Measurements from ENCODE around the gene CPNE6.
A peak's percentile ranks its signal among the peaks of the same experiment; 100 is the strongest.
"Not testable (repeated sequence)": the region's sequence is repeated elsewhere in the genome, so short reads cannot be mapped to it uniquely, and the experiment has no call there.

CPNE6 gene

DNA sequence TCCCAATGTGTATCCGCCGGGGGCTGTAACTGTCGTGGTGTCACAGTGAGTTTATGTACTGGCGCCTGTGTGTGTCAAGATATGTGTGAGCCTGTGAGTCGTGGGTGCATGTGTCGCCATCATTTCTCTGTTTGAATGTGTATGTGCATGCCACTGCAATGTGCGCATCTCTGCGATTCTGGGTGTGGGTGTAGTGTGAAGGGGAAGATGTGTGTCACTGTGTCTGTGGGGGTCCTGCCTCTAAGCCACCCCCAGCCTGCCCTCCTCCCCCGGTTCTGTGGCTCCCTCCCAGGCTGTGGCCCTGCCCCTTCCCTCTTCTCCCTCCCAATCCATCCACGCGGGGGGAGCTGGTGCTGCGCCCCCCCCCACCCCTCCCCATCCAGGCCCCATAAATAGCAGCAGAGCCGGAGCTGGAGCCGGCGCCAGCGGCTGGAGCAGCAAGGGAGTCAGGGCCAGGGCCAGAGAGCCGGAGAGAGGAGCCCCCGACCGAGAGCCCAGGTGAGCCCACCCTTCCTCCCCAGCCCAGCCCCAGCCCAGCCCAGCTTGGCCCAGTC, at the start of gene CPNE6:
CPNE6 (plus strand) TSS at position 419 of the 554 bp plus-strand sequence. CDS start 1,375 bp downstream, outside the sequence.
- no peak for TF ChIP-seq ZNF274 (IDR thresholded peaks at IDR 0.05; ENCODE audit: low read depth, low read length)

DNA sequence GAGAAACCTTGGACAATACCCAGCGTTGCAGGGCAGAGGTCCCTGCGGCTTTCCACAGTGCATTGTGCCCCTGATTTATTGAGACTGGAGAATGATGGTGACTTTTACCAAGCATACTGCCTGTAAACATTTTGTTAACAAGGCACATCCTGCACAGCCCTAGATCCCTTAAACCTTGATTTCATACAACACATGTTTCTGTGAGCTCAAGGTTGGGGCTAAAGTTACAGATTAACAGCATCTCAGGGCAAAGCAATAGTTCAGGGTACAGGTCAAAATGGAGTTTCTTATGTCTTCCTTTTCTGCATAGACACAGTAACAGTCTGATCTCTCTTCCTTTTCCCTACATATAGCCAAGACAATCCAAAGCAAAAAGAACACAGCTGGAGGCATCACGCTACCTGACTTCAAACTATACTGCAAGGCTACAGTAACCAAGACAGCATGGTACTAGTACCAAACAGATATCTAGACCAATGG, 46.4 kb upstream of the CPNE6 start:
- not testable (repeated sequence) for H3K4me3 ChIP-seq (ENCODE audit: low read length)

More for the DNA sequence above, at the start of gene CPNE6:
- no peak within 1 kb of the TSS for H3K4me3 ChIP-seq (ENCODE audit: low read length)

DNA sequence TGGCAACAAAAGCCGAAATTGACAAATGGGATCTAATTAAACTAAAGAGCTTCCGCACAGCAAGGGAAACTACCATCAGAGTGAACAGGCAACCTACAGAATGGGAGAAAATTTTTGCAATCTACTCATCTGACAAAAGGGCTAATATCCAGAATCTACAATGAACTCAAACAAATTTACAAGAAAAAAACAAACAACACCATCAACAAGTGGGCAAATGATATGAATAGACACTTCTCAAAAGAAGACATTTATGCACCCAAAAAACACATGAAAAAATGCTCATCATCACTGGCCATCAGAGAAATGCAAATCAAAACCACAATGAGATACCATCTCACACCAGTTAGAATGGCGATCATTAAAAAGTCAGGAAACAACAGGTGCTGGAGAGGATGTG, 41.7 kb upstream of the CPNE6 start:
- H3K4me3 ChIP-seq (ENCODE audit: low read length), result not testable (repeated sequence)

DNA sequence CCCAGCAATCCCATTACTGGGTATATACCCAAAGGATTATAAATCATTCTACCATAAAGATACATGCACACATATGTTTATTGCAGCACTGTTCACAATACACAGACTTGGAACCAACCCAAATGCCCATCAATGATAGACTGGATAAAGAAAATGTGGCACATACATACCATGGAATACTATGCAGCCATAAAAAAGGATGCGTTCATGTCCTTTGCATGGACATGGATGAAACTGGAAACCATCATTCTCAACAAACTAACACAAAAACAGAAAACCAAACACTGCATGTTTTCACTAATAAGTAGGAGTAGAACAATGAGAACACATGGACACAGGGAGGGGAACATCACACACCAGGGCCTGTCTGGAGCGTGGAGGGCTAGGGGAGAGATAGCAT, 40.0 kb upstream of the CPNE6 start:
- not testable (repeated sequence) for H3K4me3 ChIP-seq (ENCODE audit: low read length)

DNA sequence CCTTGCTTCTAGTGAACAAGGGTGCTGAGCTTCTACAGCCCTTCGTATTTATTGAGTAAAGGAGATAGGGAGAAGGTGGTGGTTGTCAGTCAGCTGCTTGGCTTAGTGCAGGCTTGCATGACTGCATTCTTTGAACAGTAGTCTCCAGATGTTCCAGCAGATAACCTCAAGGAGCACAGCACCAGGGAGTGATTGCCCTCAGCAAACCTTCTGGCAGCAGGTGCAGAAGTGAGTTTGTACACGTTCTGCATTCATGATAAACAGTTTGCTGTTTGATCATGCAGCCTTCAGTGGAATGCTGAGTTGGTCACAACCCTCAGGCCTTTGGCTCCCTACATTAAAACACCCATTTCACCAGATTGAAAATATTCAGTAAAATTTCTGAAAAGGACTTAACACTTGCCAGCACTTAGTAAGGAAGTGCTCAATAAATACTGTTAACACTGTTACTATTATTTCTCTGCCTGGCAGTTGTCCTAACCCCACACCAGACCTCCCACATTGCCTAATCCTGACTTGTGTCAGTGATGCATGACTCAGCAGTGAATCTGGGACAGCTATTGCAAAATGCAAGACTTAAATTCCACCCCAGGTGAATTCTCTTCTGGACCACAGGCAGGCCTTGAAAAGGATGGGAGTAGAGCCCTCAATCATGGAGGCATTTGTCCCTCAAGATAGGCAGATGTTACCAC, 38.5 kb upstream of the CPNE6 start:
- H3K4me3 ChIP-seq (ENCODE audit: low read length), result no peak overlapping the region
- no peak for TF ChIP-seq ZNF274 (IDR thresholded peaks at IDR 0.05; ENCODE audit: low read depth, low read length)

DNA sequence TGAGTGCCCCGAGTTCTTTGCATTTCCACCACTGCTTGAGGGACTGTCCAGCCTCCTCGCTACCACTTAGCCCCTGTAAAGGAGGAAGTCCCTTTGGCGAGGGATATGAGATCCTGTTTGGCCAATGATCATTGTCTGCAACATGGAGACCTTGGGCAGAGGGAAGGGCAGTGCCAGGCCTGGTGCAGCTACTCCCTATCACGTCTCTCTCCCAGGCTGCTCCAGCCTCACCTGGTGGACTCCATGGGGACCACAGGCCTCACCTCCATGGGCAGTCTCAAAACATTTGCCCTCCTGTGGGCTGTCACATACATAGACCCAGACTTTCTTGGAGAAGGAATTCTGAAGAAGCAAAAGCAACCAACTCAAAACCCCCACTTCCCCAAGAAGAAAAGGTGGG, 35.6 kb upstream of the CPNE6 start:
- peak overlapping the region; percentile 70; the same call in 1 of the 2 replicates for H3K4me3 ChIP-seq (ENCODE audit: low read length)

DNA sequence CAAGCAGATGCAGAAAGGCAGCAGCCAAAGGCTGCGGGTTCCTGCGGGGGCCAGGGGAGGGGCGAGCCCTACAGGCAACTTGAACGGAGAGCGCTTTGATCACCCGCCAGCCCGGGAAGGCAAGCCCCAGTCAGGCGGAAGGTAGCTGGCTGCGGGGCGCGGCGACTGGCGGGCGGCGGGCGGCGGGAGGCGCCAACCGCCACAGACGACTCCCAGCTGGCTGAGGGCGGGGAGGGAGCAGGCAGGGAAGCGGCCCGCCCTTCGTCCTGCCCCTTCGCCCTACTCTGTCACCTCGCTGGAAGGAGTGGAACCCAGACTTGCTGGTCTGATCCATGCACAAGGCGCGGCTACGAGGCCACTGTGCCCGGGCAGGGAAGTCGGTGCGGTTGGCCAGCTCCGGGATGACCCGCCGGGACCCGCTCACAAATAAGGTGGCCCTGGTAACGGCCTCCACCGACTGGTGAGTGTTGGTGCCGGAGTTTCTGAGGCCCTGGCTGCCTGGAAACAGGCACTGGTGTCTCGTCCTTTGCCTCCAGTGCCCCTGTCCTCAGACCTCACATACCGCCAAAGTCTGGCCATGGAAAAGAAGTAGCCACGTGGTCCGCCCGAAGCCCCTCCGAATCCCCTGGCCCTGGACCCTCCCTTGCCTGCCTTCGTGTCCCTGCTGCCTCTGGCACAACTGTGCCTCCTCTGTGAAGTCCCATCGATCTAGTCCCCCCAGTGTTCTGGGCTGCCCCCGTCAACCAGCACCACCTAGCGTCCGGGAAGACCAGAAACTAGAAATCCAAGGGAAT, 35.0 kb upstream of the CPNE6 start:
- peak overlapping the region; percentile 70; the same call in 1 of the 2 replicates for H3K4me3 ChIP-seq (ENCODE audit: low read length)
- TF ChIP-seq ZNF274 (IDR thresholded peaks at IDR 0.05; ENCODE audit: low read depth, low read length), result no peak

DNA sequence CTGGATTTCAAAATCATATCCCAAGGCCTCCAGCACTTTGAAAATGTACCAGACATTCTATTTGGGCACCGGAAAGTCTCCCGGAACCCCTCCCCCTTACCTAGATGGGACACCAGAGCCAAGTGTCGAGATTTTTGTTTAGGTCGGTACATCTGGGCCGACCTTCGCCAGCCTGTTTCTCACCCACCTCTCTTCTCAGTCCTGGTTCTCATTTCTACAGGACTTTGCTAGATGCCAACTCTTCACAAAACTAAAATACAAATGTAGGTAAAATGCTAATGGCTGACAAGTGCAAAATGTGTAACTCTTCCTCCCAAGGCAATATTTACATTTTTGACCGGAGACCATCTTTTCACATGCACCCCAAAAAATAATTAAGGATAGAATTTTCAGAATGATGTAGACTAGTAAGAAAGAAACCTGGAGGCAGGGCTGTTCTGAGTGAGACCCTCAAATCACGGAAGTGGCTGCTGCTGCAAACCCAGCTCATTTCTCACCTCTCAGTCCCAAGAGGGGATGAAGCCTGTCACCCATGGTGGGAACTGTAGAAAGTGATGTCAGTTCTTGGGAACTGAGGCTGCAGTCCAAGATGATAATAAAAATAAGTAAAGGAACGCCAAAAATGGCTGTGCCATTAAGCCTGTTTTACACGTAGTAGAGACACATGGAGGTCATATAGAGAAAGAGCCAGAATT, 34.3 kb upstream of the CPNE6 start:
- not testable (repeated sequence) for H3K4me3 ChIP-seq (ENCODE audit: low read length)

DNA sequence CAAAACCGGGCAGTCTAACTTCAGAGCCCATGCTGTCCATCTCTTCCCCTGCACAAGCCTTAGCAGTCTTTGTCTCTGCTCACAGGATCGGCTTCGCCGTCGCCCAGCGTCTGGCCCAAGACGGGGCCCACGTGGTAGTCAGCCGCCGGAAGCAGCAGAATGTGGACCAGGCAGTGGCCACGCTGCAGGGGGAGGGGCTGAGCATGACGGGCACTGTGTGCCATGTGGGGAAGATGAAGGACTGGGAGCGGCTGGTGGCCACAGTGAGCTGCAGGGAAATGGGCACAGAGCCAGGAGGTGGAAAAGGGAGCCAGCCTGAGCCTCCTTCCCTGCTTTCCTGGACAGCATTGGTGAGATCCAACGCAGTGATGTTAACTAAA, 33.7 kb upstream of the CPNE6 start:
- H3K4me3 ChIP-seq (ENCODE audit: low read length), result no peak overlapping the region
- TF ChIP-seq ZNF274 (IDR thresholded peaks at IDR 0.05; ENCODE audit: low read depth, low read length), result no peak

DNA sequence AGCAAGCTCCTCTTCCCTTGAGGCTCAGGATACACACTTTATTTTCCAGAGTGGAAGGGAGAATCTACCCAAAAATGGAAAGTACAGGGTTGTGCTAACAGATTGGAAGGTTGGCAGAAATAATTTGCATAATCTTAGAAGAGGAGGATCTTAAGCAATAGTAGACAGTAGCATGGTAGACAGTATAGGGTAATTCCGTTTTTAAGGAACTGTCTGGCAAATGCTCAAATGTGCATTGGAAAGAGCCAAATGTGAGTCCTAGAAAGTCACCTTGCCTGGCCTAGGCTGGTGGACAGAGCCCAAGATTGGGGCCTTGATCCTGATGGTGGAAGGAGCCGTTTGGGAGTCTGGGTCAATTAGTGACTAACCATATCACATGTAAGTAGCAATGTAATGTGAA, 32.7 kb upstream of the CPNE6 start:
- no peak for TF ChIP-seq ZNF274 (IDR thresholded peaks at IDR 0.05; ENCODE audit: low read depth, low read length)
- no peak overlapping the region for H3K4me3 ChIP-seq (ENCODE audit: low read length)

DNA sequence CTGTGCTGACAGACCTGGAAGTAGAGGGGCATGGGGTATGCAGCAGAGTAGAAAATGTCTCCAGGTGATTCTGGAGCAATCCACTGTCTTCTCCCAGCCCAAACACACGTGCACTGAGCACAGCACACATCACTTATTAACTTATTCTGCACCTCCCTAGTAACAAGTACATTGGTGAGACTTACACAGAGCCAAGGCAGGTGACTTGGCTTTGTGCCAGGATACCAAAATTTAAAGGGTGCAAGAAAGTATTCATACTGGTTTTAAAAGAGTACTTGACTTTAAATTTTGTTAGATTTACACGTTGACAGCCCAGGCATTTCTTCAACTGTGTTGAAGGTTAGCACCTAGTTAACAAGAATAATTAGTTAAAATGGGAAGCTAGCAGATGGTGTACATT, 30.7 kb upstream of the CPNE6 start:
- no peak overlapping the region for H3K4me3 ChIP-seq (ENCODE audit: low read length)
- no peak for TF ChIP-seq ZNF274 (IDR thresholded peaks at IDR 0.05; ENCODE audit: low read depth, low read length)

DNA sequence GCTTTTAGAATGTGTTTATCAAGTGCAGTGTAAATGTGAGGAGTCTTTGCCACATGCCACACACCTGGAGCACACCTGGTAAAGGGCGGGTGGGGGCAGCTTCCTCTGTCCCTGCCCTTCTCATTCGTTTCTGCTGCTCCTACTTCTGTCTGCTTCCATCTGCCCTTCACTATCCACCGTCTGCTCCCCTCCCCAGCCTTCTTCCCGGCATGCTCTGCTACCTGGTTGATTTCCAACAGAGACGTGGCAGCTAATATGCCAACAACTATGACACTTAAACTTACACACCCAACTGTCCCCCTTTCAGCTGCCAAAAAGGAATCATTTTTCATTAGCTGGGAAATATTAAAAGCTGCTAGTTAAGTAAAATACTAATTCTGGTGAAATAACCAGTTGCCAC, 28.6 kb upstream of the CPNE6 start:
- H3K4me3 ChIP-seq (ENCODE audit: low read length), result no peak overlapping the region
- TF ChIP-seq ZNF274 (IDR thresholded peaks at IDR 0.05; ENCODE audit: low read depth, low read length), result no peak

DNA sequence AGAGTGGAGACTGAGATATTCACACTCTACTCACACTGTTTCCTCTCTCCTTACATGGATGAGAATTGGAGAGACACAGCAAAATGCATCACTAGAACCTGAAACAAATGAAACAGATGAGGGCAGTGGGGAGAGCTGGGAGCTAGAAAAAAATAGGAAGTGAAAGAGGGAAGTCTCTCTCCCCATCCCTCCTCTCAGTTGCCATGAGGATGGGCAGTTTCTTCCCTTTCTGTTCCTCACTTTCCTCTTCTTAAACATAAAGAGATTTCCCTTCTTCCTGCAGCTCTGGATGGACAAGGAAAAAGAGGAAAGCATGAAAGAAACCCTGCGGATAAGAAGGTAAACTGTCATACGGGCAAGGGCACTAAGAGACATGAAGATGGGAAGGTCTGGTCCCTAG, 22.4 kb upstream of the CPNE6 start:
- not testable (repeated sequence) for H3K4me3 ChIP-seq (ENCODE audit: low read length)

DNA sequence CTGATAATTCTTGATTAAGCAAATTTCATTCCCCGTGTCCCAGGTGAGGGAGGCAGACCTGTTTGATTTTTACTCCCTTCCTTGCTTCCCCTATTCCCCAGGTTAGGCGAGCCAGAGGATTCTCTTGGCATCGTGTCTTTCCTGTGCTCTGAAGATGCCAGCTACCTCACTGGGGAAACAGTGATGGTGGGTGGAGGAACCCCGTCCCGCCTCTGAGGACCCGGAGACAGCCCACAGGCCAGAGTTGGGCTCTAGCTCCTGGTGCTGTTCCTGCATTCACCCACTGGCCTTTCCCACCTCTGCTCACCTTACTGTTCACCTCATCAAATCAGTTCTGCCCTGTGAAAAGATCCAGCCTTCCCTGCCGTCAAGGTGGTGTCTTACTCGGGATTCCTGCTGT, 20.6 kb upstream of the CPNE6 start:
- H3K4me3 ChIP-seq (ENCODE audit: low read length), result not testable (repeated sequence)

DNA sequence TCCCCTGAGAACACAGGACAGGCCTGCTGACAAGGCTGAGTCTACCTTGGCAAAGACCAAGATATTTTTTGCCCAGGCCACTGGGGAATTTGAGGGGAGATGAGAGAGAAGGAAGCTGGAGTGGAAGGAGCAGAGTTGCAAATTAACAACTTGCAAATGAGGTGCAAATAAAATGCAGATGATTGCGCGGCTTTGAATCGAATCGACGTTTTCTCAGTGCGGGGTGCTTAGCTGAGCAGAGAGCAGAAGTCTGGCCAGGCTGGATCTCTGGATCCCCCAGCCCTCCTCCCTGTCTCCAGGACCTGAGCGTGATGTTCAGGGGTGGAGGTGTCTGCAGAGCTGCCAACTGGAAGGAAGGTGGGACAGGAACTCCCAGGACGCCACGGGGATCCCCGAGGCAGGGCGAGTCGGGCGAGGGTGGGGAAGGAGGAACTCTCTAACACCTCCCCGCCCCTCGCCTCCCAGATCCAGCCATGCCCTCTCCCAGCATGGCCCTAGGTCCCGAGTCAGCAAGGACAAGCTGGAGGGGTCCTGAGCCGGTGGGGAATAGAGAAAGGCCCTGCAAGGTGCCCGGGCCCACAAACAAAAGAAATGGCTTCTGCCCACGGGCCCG, 20.1 kb upstream of the CPNE6 start:
- H3K4me3 ChIP-seq (ENCODE audit: low read length), result peak overlapping the region; percentile 56; the same call in 1 of the 2 replicates
- no peak for TF ChIP-seq ZNF274 (IDR thresholded peaks at IDR 0.05; ENCODE audit: low read depth, low read length)
